Muscle of arm (tissue), 12 donors: Measurements from ENCODE around the gene KCNJ11. TPM values are rescaled to one million over a fixed set of nuclear protein-coding genes. Genes with fewer than 3 reads are reported as not detected.
A peak's percentile ranks its signal among the peaks of the same experiment; 100 is the strongest.

Experiments used
- DNase-seq: peaks from one replicate; pipeline ENCODE4 v3.0.0-alpha.2; 2013
- polyA plus RNA-seq, 12 donors: library from polyadenylated mRNA; unstranded; fragments of 120-200 nt; gene quantifications; one replicate each; pipeline ENCODE4 v1.2.1, GENCODE V29; 2013; ENCODE audit not compliant: insufficient read length in 12 of 12

The KCNJ11 gene
- polyA plus RNA-seq, 12 donors: 5.5 to 28.1 (median 12.4) TPM; not detected in 1

- DNase-seq: no peak
Observed at GRCh38 chr11:17368551-17368950, 19.9 kb downstream of the KCNJ11 start.

- no peak for DNase-seq
Observed at GRCh38 chr11:17366495-17366894, 22.0 kb downstream of the KCNJ11 start.

- DNase-seq: peak; percentile 51
Observed at GRCh38 chr11:17354601-17354991, 33.9 kb downstream of the KCNJ11 start.

GRCh38 chr11:17353821-17354600 is 34.4 kb downstream of the KCNJ11 start:
- no peak for DNase-seq

- DNase-seq: peak; percentile 58
Observed at GRCh38 chr11:17352950-17353820, 35.3 kb downstream of the KCNJ11 start.

GRCh38 chr11:17351510-17352176 is 36.8 kb downstream of the KCNJ11 start, which contains the start of gene NCR3LG1:
NCR3LG1 (plus strand) TSS chr11:17351800; CDS start chr11:17351970, 170 bp downstream.
- peak; percentile 40 for DNase-seq

GRCh38 chr11:17351172-17351509 is 37.3 kb downstream of the KCNJ11 start:
- no peak for DNase-seq

GRCh38 chr11:17350455-17351171 is 37.8 kb downstream of the KCNJ11 start:
- DNase-seq: no peak

- DNase-seq: no peak
Observed at GRCh38 chr11:17347676-17348075, 40.8 kb downstream of the KCNJ11 start.

GRCh38 chr11:17343907-17344306 is 44.6 kb downstream of the KCNJ11 start:
- no peak for DNase-seq

GRCh38 chr11:17343257-17343656 is 45.2 kb downstream of the KCNJ11 start:
- DNase-seq: no peak

Other genes with a start within 250 kb of the KCNJ11 start
- 10 to 100 TPM in 11 of 12 donors, not detected in 1; 17.7 to 39.0 (median 21.8) TPM for gene PIK3C2A, start 180.7 kb downstream of the KCNJ11 start, polyA plus RNA-seq
- gene NUCB2, start 111.9 kb downstream of the KCNJ11 start, polyA plus RNA-seq: 10 to 100 TPM in 11 of 12 donors, not detected in 1; 45.6 to 96.8 (median 62.2) TPM
- 1 to 10 TPM in 1 of 12 donors, under 1 TPM in 10, not detected in 1; 0.22 to 1.6 (median 0.39) TPM for gene NCR3LG1, start 36.9 kb downstream of the KCNJ11 start, polyA plus RNA-seq
- gene ABCC8, start 88.2 kb upstream of the KCNJ11 start, polyA plus RNA-seq: 1 to 10 TPM in 10 of 12 donors, not detected in 2; 2.0 to 6.6 (median 2.5) TPM
- 10 to 100 TPM in 1 of 12 donors, 1 to 10 TPM in 1, under 1 TPM in 9, not detected in 1; 0.15 to 18.1 (median 0.48) TPM for gene USH1C, start 155.8 kb upstream of the KCNJ11 start, polyA plus RNA-seq
- under 1 TPM in 6 of 12 donors, not detected in 6; 0.01 to 0.04 (median 0.02) TPM for gene OTOG, start 158.6 kb upstream of the KCNJ11 start, polyA plus RNA-seq